ENCODE measurements around the gene SLC24A5.
A peak's percentile ranks its signal among the peaks of the same experiment; 100 is the strongest.

Gene SLC24A5

DNA sequence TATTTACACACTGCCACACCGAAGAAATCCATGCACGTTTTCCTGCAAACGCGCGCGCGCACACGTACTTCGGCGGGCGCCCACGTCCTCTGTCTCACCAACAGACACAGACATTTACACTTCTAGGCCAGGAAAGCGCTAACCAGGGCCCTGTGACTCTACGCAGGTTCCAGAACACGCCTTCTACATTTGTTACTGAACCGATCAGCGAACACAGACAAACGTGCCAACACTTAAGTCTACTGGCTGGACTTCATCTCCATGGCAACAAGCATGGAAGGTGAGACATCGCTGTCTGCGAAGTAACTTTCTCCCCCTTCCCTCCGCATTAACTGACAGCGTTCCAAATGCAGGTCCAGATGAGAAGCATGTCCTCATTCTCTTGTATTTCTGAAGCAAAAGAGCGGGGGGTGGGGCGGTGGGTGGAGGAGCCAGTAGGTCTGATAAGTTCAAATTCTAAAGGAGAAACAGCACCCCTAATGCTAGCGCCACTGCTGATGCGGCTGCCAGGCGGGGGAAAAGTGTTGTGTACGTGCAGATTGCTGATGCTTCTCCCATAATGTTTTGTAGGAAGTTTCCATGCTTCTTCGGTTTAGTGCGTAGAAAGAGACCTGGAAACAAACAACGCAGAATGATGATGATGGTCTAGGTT is 70.9 kb downstream of the SLC24A5 start, which contains the start of gene CTXN2:
Gene CTXN2, plus strand, starts transcription at position 92 of the 652 bp plus-strand sequence. CDS start 9,636 bp downstream, outside the sequence.
- peak; percentile 54 to 75 for DNase-seq
